GM12872 (cell line): ENCODE results near the gene MYLK2.

Source experiments
- CTCF ChIP-seq: IDR thresholded peaks from 3 replicates; pipeline ENCODE4 v1.5.1; 2011; ENCODE audit warnings: low read depth, mild to moderate bottlenecking, low read length, moderate library complexity; ENCODE audit not compliant: insufficient read depth

MYLK2 gene

GRCh38 chr20:31808481-31808880, 10.7 kb upstream of the MYLK2 start:
- TF ChIP-seq CTCF, result no peak

GRCh38 chr20:31809661-31810060, 9.5 kb upstream of the MYLK2 start:
- no peak for TF ChIP-seq CTCF

GRCh38 chr20:31811198-31811597, 8.0 kb upstream of the MYLK2 start:
- no peak for TF ChIP-seq CTCF

- TF ChIP-seq CTCF, result no peak
Measured at GRCh38 chr20:31811796-31812728, 7.1 kb upstream of the MYLK2 start.

GRCh38 chr20:31813611-31814010, 5.5 kb upstream of the MYLK2 start:
- TF ChIP-seq CTCF, result no peak

DNA sequence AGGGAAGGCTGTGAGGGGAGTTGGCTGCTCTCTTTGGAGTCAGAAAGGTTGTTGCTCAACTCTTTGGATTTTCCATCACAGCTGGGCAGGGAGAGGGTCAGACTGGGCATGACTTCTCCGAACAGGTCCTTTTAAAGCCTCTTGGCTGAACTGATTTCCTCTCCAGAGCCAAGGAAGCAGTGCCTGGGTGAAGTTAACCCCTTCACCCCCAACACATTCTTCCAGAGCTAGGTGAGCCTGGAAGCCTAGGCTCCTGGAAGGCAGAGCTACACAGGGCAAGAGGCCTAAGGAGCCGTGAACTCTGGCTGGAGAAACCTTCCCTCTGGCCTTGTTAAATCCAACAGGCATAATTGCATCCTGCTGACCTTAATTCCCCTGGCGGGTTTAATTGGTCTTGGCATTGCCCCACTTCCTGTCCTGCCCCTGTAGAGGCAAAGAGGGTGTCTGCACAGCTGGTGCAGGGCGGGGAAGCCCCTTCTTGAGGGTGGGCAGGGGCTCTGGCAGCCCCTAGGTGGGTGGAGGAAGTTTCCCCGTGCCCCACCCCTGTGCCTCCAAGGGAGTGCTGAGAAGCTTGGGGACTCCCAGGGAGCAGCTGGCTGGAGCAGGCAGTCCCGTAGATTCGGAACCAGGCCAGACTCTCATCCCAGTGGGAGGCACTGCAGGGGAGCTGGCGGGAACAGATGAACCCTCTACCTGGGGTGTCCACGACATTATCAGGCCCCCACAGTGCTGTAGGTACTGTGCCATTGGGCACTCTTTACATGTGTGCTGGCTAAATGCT, 3.6 kb upstream of the MYLK2 start:
- TF ChIP-seq CTCF, result no peak

- TF ChIP-seq CTCF, result no peak
Measured at GRCh38 chr20:31816221-31816620, 2.9 kb upstream of the MYLK2 start.
